ENCODE data around the gene BARX1.
"Not testable (repeated sequence)": the region's sequence is repeated elsewhere in the genome, so short reads cannot be mapped to it uniquely, and the experiment has no call there.

Gene BARX1

GRCh38 chr9:93976973-93977372 lies 21.8 kb upstream of the BARX1 start:
- no peak overlapping the region for H3K4me3 ChIP-seq (ENCODE audit: low read depth, low read length)
- no peak for TF ChIP-seq CTCF (IDR thresholded peaks at IDR 0.05; ENCODE audit: control insufficient read depth, extremely low read depth, insufficient read depth)
- DNase-seq (ENCODE audit: low read depth), result no peak

- no peak overlapping the region for H3K4me3 ChIP-seq (ENCODE audit: low read depth, low read length)
- DNase-seq (ENCODE audit: low read depth), result no peak
- TF ChIP-seq CTCF (IDR thresholded peaks at IDR 0.05; ENCODE audit: control insufficient read depth, extremely low read depth, insufficient read depth), result no peak
These were observed 20.9 kb upstream of the BARX1 start for GRCh38 chr9:93976081-93976480.

- no peak for TF ChIP-seq CTCF (IDR thresholded peaks at IDR 0.05; ENCODE audit: control insufficient read depth, extremely low read depth, insufficient read depth)
- DNase-seq (ENCODE audit: low read depth), result no peak
These were observed 20.1 kb upstream of the BARX1 start for GRCh38 chr9:93975262-93975661.

GRCh38 chr9:93974151-93974550 lies 19.0 kb upstream of the BARX1 start:
- peak; percentile 52 for DNase-seq (ENCODE audit: low read depth)
- no peak for TF ChIP-seq CTCF (IDR thresholded peaks at IDR 0.05; ENCODE audit: control insufficient read depth, extremely low read depth, insufficient read depth)
- no peak overlapping the region for H3K4me3 ChIP-seq (ENCODE audit: low read depth, low read length)

More at GRCh38 chr9:93975262-93975661, 20.1 kb upstream of the BARX1 start:
- no peak overlapping the region for H3K4me3 ChIP-seq (ENCODE audit: low read depth, low read length)

GRCh38 chr9:93972655-93973054 lies 17.5 kb upstream of the BARX1 start:
- DNase-seq (ENCODE audit: low read depth); H3K4me3 ChIP-seq (ENCODE audit: low read depth, low read length): not testable (repeated sequence)

- no peak overlapping the region for H3K4me3 ChIP-seq (ENCODE audit: low read depth, low read length)
- no peak for DNase-seq (ENCODE audit: low read depth)
- no peak for TF ChIP-seq CTCF (IDR thresholded peaks at IDR 0.05; ENCODE audit: control insufficient read depth, extremely low read depth, insufficient read depth)
These were observed 14.1 kb upstream of the BARX1 start for GRCh38 chr9:93969328-93969661.

- no peak for TF ChIP-seq CTCF (IDR thresholded peaks at IDR 0.05; ENCODE audit: control insufficient read depth, extremely low read depth, insufficient read depth)
These were observed 13.5 kb upstream of the BARX1 start for GRCh38 chr9:93968451-93969327.

More at GRCh38 chr9:93968451-93969327, 13.5 kb upstream of the BARX1 start:
- no peak for DNase-seq (ENCODE audit: low read depth)
- H3K4me3 ChIP-seq (ENCODE audit: low read depth, low read length), result no peak overlapping the region

All from LNCaP clone FGC (cell line).